Measurements from ENCODE around the gene TUT1.

- TF ChIP-seq, protein P1, sequence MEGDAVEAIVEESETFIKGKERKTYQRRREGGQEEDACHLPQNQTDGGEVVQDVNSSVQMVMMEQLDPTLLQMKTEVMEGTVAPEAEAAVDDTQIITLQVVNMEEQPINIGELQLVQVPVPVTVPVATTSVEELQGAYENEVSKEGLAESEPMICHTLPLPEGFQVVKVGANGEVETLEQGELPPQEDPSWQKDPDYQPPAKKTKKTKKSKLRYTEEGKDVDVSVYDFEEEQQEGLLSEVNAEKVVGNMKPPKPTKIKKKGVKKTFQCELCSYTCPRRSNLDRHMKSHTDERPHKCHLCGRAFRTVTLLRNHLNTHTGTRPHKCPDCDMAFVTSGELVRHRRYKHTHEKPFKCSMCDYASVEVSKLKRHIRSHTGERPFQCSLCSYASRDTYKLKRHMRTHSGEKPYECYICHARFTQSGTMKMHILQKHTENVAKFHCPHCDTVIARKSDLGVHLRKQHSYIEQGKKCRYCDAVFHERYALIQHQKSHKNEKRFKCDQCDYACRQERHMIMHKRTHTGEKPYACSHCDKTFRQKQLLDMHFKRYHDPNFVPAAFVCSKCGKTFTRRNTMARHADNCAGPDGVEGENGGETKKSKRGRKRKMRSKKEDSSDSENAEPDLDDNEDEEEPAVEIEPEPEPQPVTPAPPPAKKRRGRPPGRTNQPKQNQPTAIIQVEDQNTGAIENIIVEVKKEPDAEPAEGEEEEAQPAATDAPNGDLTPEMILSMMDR (IDR thresholded peaks at IDR 0.05): no peak
- TF ChIP-seq POLR2A (IDR thresholded peaks at IDR 0.05): peak in 1 of 2 donors; percentile 25
- TF ChIP-seq POLR2AphosphoS5 (IDR thresholded peaks at IDR 0.05; ENCODE audit: insufficient read depth in 1 of 2, low read depth in 1 of 2): peak; percentile 91 to 93
Observed at GRCh38 chr11:62553080-62553838, 38.1 kb downstream of the TUT1 start.

Measured in vagina (tissue), 2 donors.